HepG2 (cell line): Measurements from ENCODE around the gene ADARB2. TPM values are rescaled to one million over a fixed set of nuclear protein-coding genes. Genes with fewer than 3 reads are reported as not detected.

ENCODE experiments used
- ATAC-seq: fragments of 200-7000 bp; cut with Tn5 transposase; 3 replicates; pipeline ENCODE4 v1.9.1; 2020; ENCODE audit warnings: mild to moderate bottlenecking, moderate library complexity
- BruUV-seq: library from RNA; stranded (reverse); fragments of 400-500 nt; replicated peaks from 2 replicates; lab custom pipeline; 2021; lab: Mats Ljungman, UMichigan
- CTCF ChIA-PET: fragments of 300-600 bp; formaldehyde crosslinking; extraction: SDS; loops from one replicate; lab custom pipeline; 2021; ENCODE audit warnings: low total read pairs, inconsistent platforms, low intra/inter-chr PET ratio; lab: Yijun Ruan, JAX
- POLR2A ChIA-PET: fragments of 350-600 bp; sonication (Branson Sonifier 250); formaldehyde crosslinking; loops from one replicate; lab custom pipeline; 2020; ENCODE audit warnings: antibody characterized with exemption, inconsistent platforms; lab: Yijun Ruan, JAX
- DNase-seq: peaks from one replicate; pipeline ENCODE4 v3.0.0-alpha.2; 2015; ENCODE audit warnings: low spot score
- FAIRE-seq: peaks from 3 replicates; lab custom pipeline; 2011; peaks lifted over from hg19 to GRCh38; lab: Jason Lieb, UNC
- H2AFZ ChIP-seq: one replicate; pipeline ENCODE4 v1.6.1; 2011; ENCODE audit warnings: low read length, inconsistent platforms
- H3K27ac ChIP-seq: fragments of 300-600 bp; 3 replicates; pipeline ENCODE4 v1.8.0; 2011; ENCODE audit warnings: mixed run types, mild to moderate bottlenecking, mixed read lengths, low read length, inconsistent platforms; ENCODE audit not compliant: insufficient read depth; ENCODE audit errors: extremely low read length
- H3K27me3 ChIP-seq, 2 experiments: fragments of 200-600 bp in 1 of 2; 2 replicates in 1 of 2; 3 replicates in 1 of 2; pipeline versions ENCODE4 v1.6.0 to v1.8.0; 2011; ENCODE audit warnings: low read length in 2 of 2, mild to moderate bottlenecking in 2 of 2, moderate library complexity in 2 of 2, inconsistent platforms in 1 of 2; ENCODE audit not compliant: insufficient read depth in 2 of 2, control insufficient read depth in 1 of 2
- H3K36me3 ChIP-seq, 2 experiments: fragments of 200-600 bp in 1 of 2; replicated peaks in 1 of 2; 2 replicates in 1 of 2; 3 replicates in 1 of 2; pipeline versions ENCODE4 v1.5.1 to v1.8.0; 2011; ENCODE audit warnings: low read length in 2 of 2, inconsistent platforms in 1 of 2; ENCODE audit not compliant: insufficient read depth in 2 of 2, control insufficient read depth in 1 of 2
- H3K4me1 ChIP-seq: 2 replicates; pipeline ENCODE4 v1.5.1; 2012; ENCODE audit warnings: low read length, inconsistent platforms; ENCODE audit not compliant: insufficient read depth
- H3K4me2 ChIP-seq: 2 replicates; pipeline ENCODE4 v1.6.0; 2011; ENCODE audit warnings: low read depth, low read length, inconsistent platforms
- H3K4me3 ChIP-seq, 3 experiments: fragments of 200-600 bp in 1 of 3; sonication (generic), shearing (Covaris generic) in 1 of 3; replicated peaks in 1 of 3; 2 replicates each; pipeline ENCODE4 v1.5.1; 2011 to 2016; ENCODE audit warnings: low read length in 3 of 3, inconsistent platforms in 2 of 3, low read depth in 2 of 3, mild to moderate bottlenecking in 2 of 3, control low read depth in 1 of 3, mixed read lengths in 1 of 3; ENCODE audit not compliant: insufficient read depth in 1 of 3
- H3K79me2 ChIP-seq: one replicate; pipeline ENCODE4 v1.6.1; 2011; ENCODE audit warnings: low read length, inconsistent platforms; ENCODE audit not compliant: insufficient read depth
- H3K9ac ChIP-seq: 2 replicates; pipeline ENCODE4 v1.6.0; 2011; ENCODE audit warnings: mild to moderate bottlenecking, low read depth, low read length, inconsistent platforms; ENCODE audit not compliant: insufficient read depth
- H3K9me3 ChIP-seq: 2 replicates; pipeline ENCODE4 v1.5.1; 2012; ENCODE audit warnings: mild to moderate bottlenecking, low read length
- H4K20me1 ChIP-seq: 2 replicates; pipeline ENCODE4 v1.6.0; 2011; ENCODE audit warnings: inconsistent platforms, mild to moderate bottlenecking, low read length, moderate library complexity; ENCODE audit not compliant: insufficient read depth
- CTCF ChIP-seq: sonication (generic); formaldehyde crosslinking; IDR thresholded peaks from 2 replicates; pipeline ENCODE4 v1.5.0; 2020; ENCODE audit warnings: mild to moderate bottlenecking, missing genetic modification reagents, moderate library complexity
- DPF2 ChIP-seq: sonication (generic); formaldehyde crosslinking; IDR thresholded peaks from 2 replicates; pipeline ENCODE4 v1.4.0; 2020; ENCODE audit warnings: mild to moderate bottlenecking, low read depth, missing genetic modification reagents, borderline replicate concordance
- HOXD1 ChIP-seq: sonication (generic); formaldehyde crosslinking; IDR thresholded peaks from 2 replicates; pipeline ENCODE4 v1.5.0; 2020; ENCODE audit warnings: missing genetic modification reagents
- RBAK ChIP-seq: sonication (generic); formaldehyde crosslinking; IDR thresholded peaks from 2 replicates; pipeline ENCODE4 v1.5.1; 2020; ENCODE audit warnings: mild to moderate bottlenecking, missing genetic modification reagents
- RNF2 ChIP-seq: fragments of 450-650 bp; conservative IDR thresholded peaks from 2 replicates; pipeline ENCODE4 v1.6.1; 2016; ENCODE audit warnings: low read depth
- ZBTB1 ChIP-seq: sonication (generic); formaldehyde crosslinking; IDR thresholded peaks from 2 replicates; pipeline ENCODE4 v1.4.0; 2020; ENCODE audit warnings: missing genetic modification reagents, borderline replicate concordance
- ZKSCAN5 ChIP-seq: sonication (generic); formaldehyde crosslinking; IDR thresholded peaks from 2 replicates; pipeline ENCODE4 v1.5.1; 2020; ENCODE audit warnings: mild to moderate bottlenecking, missing genetic modification reagents
- ZNF253 ChIP-seq: sonication (generic); formaldehyde crosslinking; IDR thresholded peaks from 2 replicates; pipeline ENCODE4 v1.8.0; 2022; ENCODE audit warnings: mild to moderate bottlenecking, missing genetic modification reagents, borderline replicate concordance
- WGBS: methylation state at CpG from one replicate; pipeline ENCODE4 v1.1.6; 2017; ENCODE audit warnings: low lambda C conversion rate; 5-methylcytosine and 5-hydroxymethylcytosine counted together
- in situ Hi-C: cut with HindIII; loops from 2 replicates; pipeline ENCODE4 v1.10.0; 2017; ENCODE audit warnings: low pct_unique_long_range_greater_than_20kb; ENCODE audit not compliant: extremely low pct_ligation_motif_present
- intact Hi-C: fragments of 100-400 bp; cut with micrococcal nuclease; formaldehyde crosslinking; loops from one replicate; pipeline ENCODE4 v1.10.0; 2022; ENCODE audit not compliant: unreplicated experiment
- polyA plus RNA-seq, 8 experiments: library from polyadenylated mRNA; depleted of rRNA in 3 of 8; stranded (reverse) in 7 of 8; unstranded in 1 of 8; fragments of >200 nt; fragmentation: Illumina TruSeq in 4 of 8; extraction: Trizol in 4 of 8; gene quantifications; 2 replicates each; pipeline versions ENCODE4 v1.2.1 to v1.2.3, GENCODE V29; 2011 to 2016; ENCODE audit warnings: low read depth in 4 of 8, missing spikeins in 1 of 8, mixed read lengths in 1 of 8; ENCODE audit not compliant: insufficient read depth in 1 of 8
- total RNA-seq, 5 experiments: library from RNA; depleted of rRNA; stranded (reverse); fragments of >200 nt; fragmentation: Illumina TruSeq; extraction: Trizol; gene quantifications; 2 replicates each; pipeline ENCODE4 v1.2.3, GENCODE V29; 2016; ENCODE audit warnings: low read depth in 1 of 5

The ADARB2 gene
- total and polyA plus RNA-seq, 2 of the 13 experiments (the other 11 are each of a cell fraction or from before 2014, with no cell fraction given): not detected

GRCh38 chr10:1297566-1298301 is 439.6 kb downstream of the ADARB2 start:
- ChIA-PET CTCF (no interaction called here), POLR2A (no interaction called here)
- Histone ChIP-seq H3K36me3 (no peaks in the 10 kb centered on the region), H3K79me2 (no peaks in the 10 kb centered on the region), H3K27ac (no peak overlapping the region), H3K4me2 (no peak overlapping the region), H3K4me1 (no peaks in the 10 kb centered on the region), H3K4me3 (no peak overlapping the region), H4K20me1 (no peaks in the 10 kb centered on the region), H3K27me3 (peaks cover 0 to 29% of the 10 kb centered on the region in 2 experiments; a peak in 4 of 5 replicates), H2AFZ (no peak overlapping the region), H3K9me3 (no peaks in the 10 kb centered on the region), H3K9ac (no peak overlapping the region)
- DNase-seq: no peak
- in situ Hi-C loops (no loop called here), intact Hi-C loops (no loop called here)
- TF ChIP-seq ZBTB1 (CRISPR knock-in tag) (no peak), CTCF (CRISPR knock-in tag) (peak; percentile 23)
- FAIRE-seq: no peak
- WGBS: 17% methylated on average over 8 of the region's 14 CpGs
- peak; percentile 80 for ATAC-seq
- no TSS peak for BruUV-seq

- no peak for DNase-seq
- Histone ChIP-seq H3K4me3 (no peak overlapping the region), H2AFZ (no peak overlapping the region), H3K36me3 (no peaks in the 10 kb centered on the region), H3K9me3 (no peaks in the 10 kb centered on the region), H3K27me3 (peaks cover 1 to 47% of the 10 kb centered on the region in 2 experiments; a peak in 4 of 5 replicates), H3K27ac (no peak overlapping the region), H3K79me2 (no peaks in the 10 kb centered on the region), H3K4me1 (no peaks in the 10 kb centered on the region), H3K9ac (no peak overlapping the region), H4K20me1 (no peaks in the 10 kb centered on the region), H3K4me2 (no peak overlapping the region)
- ChIA-PET POLR2A (no interaction called here), CTCF (no interaction called here)
- TF ChIP-seq HOXD1 (CRISPR knock-in tag) (no peak), DPF2 (CRISPR knock-in tag) (no peak), ZNF253 (CRISPR knock-in tag) (no peak), RNF2 (no peak), ZKSCAN5 (CRISPR knock-in tag) (no peak), RBAK (CRISPR knock-in tag) (peak; percentile 81)
- in situ Hi-C loops (no loop called here), intact Hi-C loops (no loop called here)
- no peak for ATAC-seq
- no peak for FAIRE-seq
- WGBS: 20% methylated on average over 5 of the region's 7 CpGs
- BruUV-seq: no TSS peak
Measured at GRCh38 chr10:1295756-1296480, 441.4 kb downstream of the ADARB2 start.
